ENCODE data around the gene RHBDL2.
A peak's percentile ranks its signal among the peaks of the same experiment; 100 is the strongest.
"Not testable (repeated sequence)": the region's sequence is repeated elsewhere in the genome, so short reads cannot be mapped to it uniquely, and the experiment has no call there.

Gene RHBDL2, protein sequence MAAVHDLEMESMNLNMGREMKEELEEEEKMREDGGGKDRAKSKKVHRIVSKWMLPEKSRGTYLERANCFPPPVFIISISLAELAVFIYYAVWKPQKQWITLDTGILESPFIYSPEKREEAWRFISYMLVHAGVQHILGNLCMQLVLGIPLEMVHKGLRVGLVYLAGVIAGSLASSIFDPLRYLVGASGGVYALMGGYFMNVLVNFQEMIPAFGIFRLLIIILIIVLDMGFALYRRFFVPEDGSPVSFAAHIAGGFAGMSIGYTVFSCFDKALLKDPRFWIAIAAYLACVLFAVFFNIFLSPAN

GRCh38 chr1:38941527-38942019 lies at the start of gene RHBDL2:
RHBDL2 (minus strand) TSS chr1:38941830; CDS start chr1:38919212, 22,618 bp downstream.
- TF ChIP-seq CTCF (IDR thresholded peaks at IDR 0.05; ENCODE audit: low read depth, low read length), result no peak

GRCh38 chr1:38990738-38991637 lies 49.4 kb upstream of the RHBDL2 start, which contains the start of gene AKIRIN1:
AKIRIN1 (plus strand) TSS chr1:38991276; CDS start chr1:38991381, 105 bp downstream.
- TF ChIP-seq CTCF (IDR thresholded peaks at IDR 0.05; ENCODE audit: low read depth, low read length), result no peak
- DNase-seq (ENCODE audit: extremely low read depth, low read depth), result peak; percentile 94

More at GRCh38 chr1:38941527-38942019, at the start of gene RHBDL2:
- no peak for DNase-seq (ENCODE audit: extremely low read depth, low read depth)

DNA sequence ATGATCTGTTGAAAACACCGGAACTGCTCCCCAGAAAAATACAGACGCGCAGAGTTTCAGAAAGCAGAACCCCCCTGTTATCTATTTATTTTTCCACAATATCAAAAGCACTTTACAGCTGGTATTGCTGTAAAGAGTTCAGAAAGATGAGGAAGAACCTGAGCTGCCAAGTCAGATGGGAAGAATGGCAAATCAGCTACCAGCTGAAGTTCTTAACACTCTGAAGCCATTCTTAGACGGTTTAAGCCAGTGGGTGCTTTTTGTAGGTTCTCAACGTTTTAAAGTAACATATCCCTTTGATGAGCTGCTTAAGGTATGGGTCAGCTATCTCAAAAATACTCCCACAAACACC lies 48.7 kb upstream of the RHBDL2 start:
- DNase-seq (ENCODE audit: extremely low read depth, low read depth), result no peak
- no peak for TF ChIP-seq CTCF (IDR thresholded peaks at IDR 0.05; ENCODE audit: low read depth, low read length)

DNA sequence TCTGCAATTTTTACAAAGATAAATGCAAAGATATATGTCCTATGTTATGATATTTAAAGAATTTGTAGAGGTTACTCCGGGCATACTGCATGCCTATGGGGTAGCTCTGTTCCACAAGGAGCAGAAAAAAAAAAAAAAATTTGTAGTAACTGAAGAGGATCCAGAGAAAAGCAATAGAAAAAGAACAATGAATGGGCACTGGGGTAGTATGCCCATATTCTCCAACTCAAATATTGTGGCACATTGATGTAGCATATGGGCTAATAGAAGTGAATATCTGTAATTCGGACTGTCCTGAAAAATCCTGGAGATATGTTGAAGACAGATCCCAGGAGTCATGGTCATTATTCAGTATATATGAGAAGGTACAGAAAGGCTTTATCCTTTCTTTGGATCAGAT lies 48.3 kb upstream of the RHBDL2 start:
- TF ChIP-seq CTCF (IDR thresholded peaks at IDR 0.05; ENCODE audit: low read depth, low read length), result no peak
- DNase-seq (ENCODE audit: extremely low read depth, low read depth), result no peak

DNA sequence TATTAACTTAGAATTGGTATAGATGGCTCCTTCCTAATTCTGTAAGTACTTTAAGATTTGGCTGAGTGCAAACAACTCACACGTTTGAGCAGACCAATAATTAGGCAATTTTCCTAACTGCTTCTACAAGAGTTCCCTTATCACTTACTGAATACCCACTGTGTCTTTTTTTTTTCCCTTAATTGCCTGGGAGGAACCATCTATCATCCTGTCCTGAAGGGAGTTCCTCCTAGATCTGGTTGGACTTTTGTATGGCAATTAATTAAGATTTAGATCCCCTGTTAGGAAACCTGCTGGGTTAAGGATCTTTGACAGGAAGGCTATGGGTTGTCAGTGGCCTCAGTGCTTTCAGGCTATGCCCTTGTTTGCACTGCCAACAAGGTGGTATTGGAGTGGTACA lies 37.8 kb upstream of the RHBDL2 start:
- not testable (repeated sequence) for DNase-seq (ENCODE audit: extremely low read depth, low read depth)

- DNase-seq (ENCODE audit: extremely low read depth, low read depth), result not testable (repeated sequence)
Measured at GRCh38 chr1:38978245-38978542, 36.6 kb upstream of the RHBDL2 start.

DNA sequence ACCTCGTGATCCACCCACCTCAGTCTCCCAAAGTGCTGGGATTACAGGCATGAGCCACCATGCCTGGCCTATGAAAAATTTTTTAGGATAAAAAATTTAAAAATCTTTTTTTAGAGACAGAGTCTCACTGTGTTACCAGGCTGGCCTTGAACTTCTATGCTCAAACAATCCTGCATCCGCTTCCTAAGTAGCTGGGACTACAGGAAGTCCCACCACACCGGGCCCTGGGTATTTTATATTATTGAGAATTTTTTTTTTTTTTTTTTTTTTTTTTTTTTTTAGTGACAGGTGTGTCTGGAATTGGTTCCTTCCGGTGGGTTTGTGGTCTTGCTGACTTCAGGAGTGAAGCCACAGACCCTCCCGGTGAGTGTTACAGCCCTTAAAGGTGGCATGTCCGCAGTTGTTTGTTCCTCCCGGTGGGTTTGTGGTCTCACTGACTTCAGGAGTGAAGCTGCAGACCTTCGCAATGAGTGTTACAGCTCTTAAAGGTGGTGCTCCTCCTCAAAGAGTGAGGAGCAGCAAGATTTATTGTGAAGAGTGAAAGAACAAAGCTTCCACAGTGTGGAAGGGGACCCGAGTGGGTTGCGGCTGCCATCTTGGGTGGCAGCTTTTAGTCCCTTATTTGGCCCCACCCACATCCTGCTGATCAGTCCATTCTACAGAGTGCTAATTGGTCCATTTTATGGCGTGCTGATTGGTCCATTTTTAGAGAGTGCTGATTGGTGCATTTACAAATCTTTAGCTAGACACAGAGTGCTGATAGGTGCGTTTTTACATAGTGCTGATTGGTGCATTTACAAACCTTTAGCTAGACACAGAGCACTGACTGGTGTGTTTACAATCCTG lies 36.0 kb upstream of the RHBDL2 start:
- not testable (repeated sequence) for DNase-seq (ENCODE audit: extremely low read depth, low read depth)

- no peak for DNase-seq (ENCODE audit: extremely low read depth, low read depth)
- no peak for TF ChIP-seq CTCF (IDR thresholded peaks at IDR 0.05; ENCODE audit: low read depth, low read length)
Measured at GRCh38 chr1:38973659-38974437, 32.2 kb upstream of the RHBDL2 start.

DNA sequence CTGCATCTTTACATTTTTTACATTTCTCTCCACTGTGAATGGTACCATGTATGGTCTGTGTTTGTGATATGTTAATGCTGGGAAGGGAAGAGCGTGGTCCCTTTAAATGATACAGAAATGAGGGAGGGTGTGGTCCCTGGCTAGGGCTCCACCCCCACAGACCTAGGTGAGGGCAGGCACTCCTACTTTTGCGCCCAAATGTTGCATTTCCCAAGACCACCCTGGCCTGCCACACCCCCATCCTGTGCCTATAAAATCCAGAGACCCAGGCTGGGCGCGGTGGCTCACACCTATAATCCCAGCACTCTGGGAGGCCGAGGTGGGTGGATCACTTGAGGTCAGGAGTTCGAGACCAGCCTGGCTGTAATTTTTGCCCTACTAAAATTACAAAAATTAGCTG lies 31.5 kb upstream of the RHBDL2 start:
- DNase-seq (ENCODE audit: extremely low read depth, low read depth), result not testable (repeated sequence)
